GM08714 (cell line): ENCODE results near the gene MAN2B2.
"Not testable (repeated sequence)": the region's sequence is repeated elsewhere in the genome, so short reads cannot be mapped to it uniquely, and the experiment has no call there.

Experiments used
- H3K4me3 ChIP-seq: fragments of 200-500 bp; sonication (Bioruptor generic); 2 replicates; pipeline ENCODE4 v1.5.1; 2014; ENCODE audit warnings: mild to moderate bottlenecking, low read length, inconsistent platforms
- ZNF274 ChIP-seq: IDR thresholded peaks from 2 replicates; pipeline ENCODE4 v1.6.1; 2012; ENCODE audit warnings: mild to moderate bottlenecking, low read depth, low read length

The MAN2B2 gene

DNA sequence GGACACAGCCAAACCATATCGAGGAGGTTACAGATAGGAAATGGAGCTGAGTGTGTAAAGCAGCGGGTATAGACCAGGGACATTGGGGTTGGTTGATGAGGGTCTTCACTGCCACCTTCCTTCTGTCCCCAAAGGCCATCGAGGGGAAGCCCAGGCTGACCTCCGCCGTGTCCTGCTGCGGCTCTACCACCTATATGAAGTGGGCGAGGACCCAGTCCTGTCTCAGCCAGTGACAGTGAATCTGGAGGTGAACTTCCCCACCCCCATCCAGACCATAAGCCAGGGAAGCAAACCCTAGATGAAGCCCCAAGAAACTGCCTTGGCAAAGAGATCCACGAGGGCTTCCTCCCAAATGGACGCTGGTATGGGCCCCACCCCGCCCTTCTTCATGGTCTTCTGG, 42.3 kb downstream of the MAN2B2 start:
- no peak for TF ChIP-seq ZNF274
- no peak overlapping the region for H3K4me3 ChIP-seq

DNA sequence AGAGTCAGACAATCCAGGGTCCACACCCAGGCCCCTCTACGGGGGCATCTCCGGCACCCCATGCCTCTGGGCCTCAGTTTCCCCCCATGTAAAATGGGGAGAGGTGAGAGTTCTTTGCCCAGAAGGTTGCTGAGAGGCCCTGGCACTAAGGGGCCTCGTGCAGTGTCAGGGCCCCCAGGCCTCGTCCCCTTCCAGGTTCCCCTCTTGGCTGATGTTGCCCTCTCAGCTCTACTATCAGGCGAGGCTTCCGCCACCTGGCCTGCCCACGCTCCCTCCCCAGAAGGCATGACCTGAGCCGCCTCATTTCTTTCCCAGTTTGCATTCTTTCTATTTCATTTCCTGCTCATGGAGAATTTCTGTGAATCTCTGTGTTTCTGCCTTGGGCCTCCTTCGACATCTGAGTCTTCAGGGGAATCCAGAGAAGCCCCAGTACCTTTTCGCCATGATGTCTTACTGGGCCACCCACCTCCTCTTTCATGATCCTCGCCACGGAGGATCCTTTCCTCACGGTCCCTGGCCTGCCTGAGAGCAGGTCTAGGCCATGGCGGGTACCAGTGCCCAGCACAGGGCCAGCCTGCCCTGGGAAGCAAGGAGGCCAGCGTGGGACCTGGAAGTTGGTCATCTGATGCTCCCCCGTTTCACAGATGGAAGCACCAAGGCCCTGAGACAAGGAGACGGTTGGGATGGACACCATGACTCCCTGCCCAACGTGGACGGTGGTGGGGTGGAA, 43.6 kb downstream of the MAN2B2 start:
- TF ChIP-seq ZNF274 = no peak

DNA sequence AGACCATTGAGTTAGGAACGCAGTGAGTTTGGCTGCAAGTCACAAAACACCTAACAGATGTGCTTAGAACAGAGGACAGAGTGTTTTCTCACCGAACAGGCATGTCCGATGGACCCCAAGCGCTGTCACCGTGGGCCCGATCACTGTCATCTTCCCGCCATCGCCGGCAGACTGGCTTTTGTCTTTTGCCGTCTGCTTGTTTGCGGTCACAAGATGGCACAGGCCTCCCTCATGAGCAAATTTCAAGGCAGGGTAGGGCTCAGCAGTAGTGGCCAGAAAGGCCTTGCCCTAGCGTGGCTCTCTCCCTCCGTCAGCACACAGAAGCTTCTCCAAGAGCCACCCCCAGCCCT, 44.1 kb downstream of the MAN2B2 start:
- no peak for TF ChIP-seq ZNF274
- no peak overlapping the region for H3K4me3 ChIP-seq

More for the DNA sequence above, 43.6 kb downstream of the MAN2B2 start:
- H3K4me3 ChIP-seq = no peak overlapping the region

DNA sequence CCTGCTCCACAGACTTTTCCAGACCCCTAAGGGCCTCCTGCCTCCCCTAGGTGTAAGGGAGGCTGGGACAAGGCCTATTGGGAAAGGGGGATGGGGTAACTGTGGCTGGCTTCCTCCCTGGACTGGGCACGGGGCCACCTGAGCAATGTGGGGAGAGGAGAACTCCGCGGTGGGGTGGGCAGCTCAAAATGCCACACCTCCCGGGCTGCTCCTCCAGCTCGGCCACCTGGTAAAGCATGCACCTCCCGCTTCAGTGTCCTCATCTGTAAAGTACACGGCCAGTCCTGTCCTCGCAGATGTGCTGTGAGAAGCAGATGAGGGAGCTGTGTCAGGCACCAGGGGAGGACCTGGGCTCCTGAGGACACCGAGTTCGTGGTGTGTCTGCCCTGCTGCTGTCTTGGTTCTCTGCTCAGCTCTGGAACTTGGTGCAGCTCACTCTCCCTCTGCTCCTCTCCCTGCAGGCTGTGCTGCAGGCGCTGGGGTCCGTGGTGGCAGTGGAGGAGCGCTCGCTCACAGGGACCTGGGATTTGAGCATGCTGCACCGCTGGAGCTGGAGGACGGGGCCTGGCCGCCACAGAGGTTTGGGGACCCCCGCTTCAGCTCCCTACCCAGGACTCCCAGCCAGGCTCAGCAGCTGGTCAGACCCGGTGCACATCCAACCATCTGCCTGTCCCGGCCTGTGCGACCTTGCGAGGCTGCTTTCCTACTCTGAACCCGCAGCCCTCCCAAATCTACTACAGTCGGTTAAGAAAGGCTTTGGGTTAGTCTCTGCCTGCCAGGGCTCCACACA, 44.7 kb downstream of the MAN2B2 start:
- no peak for TF ChIP-seq ZNF274

DNA sequence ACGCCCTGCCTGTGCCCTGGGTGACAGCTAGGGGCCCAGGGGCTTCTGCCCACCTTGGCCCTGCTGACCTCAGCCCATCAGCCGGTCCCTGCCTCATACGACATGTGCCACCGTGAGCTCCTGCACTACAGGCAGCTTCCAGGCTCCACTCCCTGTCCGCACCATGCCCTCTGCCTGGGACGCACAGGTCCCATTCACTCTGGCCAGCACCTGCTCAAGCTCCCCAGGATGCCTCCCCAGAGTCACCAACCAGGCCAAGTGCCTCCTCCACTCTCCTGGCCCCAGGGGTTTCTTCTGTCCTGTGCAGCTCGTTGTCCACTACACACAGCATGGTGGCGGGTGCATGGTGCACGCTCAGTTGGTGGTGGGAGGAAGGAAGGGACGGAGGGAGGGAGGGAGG, 45.3 kb downstream of the MAN2B2 start:
- no peak overlapping the region for H3K4me3 ChIP-seq
- TF ChIP-seq ZNF274 = no peak

More for the DNA sequence above, 44.7 kb downstream of the MAN2B2 start:
- H3K4me3 ChIP-seq = no peak overlapping the region

DNA sequence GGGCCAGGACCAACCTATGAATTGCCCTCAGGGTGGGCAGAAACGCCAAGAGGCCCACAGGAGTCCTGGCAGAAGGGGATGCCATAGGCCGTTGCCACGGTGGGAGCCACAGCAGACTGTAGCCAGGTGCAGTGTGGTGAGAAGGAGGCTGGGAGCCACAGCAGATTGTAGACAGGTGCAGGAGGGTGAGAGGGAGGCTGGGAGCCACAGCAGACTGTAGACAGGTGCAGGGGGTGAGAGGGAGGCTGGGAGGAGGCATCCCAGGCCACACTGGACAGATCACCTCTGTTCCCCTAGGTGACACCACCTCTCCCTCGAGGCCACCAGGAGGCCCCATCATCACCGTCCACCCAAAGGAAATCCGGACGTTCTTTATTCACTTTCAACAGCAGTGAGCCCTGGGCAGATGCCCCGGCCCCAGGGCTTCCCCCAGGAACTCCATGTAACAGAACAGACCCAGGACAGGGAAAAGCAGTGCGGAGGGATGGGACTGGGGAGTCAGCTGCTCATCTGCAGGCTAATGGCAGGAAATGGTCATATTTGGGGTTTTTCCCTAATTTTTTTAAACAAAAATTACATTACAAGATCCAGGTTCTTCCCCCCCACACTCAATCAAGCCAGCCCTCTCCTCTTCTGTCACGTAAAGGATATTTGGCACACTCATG, 46.0 kb downstream of the MAN2B2 start:
- H3K4me3 ChIP-seq = no peak overlapping the region
- no peak for TF ChIP-seq ZNF274

DNA sequence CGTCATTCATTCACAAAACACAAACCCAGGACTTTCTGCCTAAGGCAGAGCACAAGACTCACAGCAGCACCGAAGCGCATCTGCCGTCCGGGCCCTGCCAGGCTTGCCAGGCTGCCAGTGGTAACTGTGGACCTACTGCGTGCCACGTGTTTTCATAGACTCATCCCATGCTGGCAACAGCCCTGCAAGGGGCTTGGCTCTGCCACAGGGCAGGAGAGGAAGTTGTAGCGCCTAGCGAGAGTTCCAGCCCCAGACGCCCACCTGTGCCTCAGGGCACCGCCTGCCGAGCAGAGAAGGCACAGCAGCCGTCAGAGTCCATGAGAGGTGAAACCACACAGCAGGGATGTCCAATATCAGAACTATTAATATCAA, 46.6 kb downstream of the MAN2B2 start:
- H3K4me3 ChIP-seq = no peak overlapping the region
- TF ChIP-seq ZNF274 = no peak

DNA sequence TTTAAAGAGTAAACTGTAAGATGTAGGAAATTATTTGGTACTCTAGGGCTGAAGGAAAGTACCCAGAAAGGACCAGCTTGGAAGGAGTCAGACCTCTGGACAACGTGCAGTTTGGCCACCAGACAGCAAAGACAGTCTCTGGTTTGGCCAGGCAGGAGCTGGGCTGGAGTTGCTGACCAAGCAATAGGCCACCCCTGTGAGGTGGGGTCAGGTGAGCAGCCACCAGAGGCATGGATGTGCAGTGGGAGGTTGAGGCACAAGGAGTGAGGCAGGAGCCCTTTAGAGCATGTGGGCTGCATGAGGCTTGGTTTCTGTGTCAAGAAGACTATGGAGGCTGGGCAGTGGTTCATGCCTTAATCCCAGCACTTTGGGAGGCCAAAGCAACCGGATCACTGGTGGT, 47.8 kb downstream of the MAN2B2 start:
- H3K4me3 ChIP-seq = no peak overlapping the region
- TF ChIP-seq ZNF274 = no peak

DNA sequence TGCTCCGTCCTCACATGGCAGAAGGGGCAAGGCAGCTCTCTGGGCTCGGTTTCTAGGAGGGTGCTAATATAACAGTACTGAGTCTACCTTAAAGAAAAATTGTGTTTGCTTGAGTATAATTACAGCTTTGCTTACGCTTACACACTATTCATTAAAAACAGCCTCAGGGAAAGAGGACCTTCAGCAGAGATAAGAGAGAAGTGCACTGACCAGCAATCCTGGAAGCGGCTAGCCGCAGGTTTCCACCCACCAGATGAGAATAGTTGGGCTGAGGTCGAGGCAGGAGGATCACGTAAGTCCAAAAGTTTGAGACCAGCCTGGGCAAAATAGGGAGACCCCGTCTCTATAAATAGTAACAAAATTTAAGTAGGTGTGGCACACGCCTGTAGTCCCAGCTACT, 50.3 kb downstream of the MAN2B2 start:
- TF ChIP-seq ZNF274 = no peak
- H3K4me3 ChIP-seq = no peak overlapping the region

DNA sequence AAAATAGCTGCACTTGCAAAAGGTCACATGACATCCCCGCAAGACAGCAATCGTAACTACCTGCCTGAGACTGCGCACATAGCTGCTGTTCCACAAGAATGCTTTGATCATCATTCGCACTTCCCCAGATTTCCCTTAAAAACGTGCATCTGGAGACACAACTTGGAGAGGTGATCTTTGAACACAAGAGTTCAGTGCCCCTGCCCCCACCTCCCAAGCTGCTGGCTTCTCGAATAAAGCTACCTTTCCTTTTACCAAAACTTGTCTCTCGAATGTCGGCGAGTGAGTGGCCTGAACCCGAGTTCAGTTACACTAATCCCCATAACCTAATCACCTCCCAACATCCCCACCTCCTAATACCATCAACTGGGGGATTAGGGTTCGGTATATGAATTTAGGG, 51.1 kb downstream of the MAN2B2 start:
- H3K4me3 ChIP-seq = no peak overlapping the region
- no peak for TF ChIP-seq ZNF274

DNA sequence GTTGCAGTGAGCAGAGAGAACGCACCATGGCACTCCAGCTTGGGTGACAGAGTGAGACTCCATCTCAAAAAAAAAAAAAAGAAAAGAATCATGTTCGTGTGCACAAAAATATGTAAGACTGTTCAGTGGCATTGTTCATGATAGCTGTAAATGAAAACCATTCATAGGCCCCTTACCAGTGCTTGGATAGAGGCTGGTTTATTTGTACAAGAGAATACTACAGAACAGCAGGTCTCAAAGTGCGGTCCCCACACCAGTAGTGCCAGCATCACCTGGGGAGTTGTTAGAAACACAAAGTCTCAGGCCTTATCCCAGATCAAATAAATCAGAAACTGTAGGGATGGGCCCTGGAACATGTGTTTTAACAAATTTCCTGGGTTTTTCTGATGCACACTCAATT, 52.8 kb downstream of the MAN2B2 start:
- no peak overlapping the region for H3K4me3 ChIP-seq
- no peak for TF ChIP-seq ZNF274

DNA sequence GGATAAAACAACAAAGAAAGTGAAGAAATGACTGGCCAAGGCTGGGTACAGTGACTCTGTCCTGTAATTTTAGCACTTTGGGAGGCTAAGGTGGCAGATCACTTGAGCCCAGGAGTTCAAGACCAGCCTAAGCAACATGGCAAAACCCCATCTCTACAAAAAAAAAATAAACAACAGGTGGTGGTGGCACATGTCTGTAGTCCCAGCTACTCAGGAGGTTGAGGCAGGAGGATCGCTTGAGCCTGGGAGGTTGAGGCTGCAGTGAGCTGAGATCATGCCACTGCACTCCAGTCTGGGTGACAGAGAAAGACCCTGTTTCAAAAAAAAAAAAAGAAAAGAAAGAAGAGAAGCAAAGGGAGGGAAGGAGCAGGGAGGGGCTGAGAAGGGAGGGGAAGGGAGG, 53.5 kb downstream of the MAN2B2 start:
- not testable (repeated sequence) for H3K4me3 ChIP-seq

DNA sequence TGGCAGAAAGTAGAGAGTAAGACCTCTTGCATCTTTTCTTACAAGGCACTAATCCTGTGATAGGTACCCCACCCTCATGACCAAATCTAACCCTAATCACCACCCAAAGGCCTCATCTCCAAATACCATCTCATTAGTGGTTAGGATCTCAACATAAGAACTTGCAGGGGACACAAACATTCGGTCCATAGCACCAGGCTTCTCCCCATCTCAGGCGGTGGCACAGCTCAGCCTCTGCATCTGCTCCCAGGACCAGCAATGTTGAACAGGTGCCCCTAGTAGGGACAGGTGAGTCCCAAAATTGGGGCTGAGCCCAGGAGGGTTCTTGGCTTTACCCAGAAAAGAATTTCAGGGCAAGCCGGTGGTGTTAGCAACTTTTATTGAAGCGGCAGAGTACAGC, 57.1 kb downstream of the MAN2B2 start:
- TF ChIP-seq ZNF274 = no peak
- H3K4me3 ChIP-seq = no peak overlapping the region

DNA sequence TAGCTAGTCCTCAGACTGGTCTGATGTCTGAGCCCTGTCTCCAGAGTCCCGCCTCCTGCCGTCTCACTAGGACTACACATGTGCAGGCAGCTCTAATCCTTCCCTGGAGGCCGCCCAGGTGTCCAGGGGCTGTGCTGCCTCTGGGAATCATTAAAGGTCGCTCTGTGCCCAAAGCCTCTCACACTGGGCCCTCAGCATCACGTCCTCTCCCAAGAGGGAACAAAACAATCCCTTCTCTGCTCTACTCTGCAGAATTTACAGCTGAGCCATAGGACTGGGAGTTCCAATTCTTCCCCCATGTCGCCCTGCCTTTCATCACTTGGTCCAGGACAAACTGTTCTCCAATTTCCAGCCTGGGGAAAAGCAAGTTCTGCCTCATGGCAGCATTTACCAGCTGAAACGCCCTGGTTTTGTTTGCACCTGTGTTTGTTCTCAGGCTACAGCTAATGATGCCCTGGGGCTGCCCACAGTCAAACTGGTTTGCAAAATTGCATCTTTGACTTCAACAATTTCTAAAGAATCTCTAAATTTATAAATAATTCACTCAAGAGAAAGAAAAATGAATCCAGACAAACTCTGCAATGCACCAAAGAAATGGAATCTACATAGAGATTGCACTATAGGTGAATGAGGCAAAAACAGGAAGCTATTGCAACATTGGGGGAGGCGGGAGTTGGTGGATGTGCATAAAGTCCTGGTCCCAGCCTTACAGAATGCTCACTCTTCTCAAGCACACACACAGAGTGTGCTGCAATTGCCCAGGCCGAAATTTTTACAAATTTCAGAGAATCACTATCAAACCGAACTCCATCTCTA, 58.3 kb downstream of the MAN2B2 start:
- no peak for TF ChIP-seq ZNF274
- no peak overlapping the region for H3K4me3 ChIP-seq
